BLaER1 (cell line): Measurements from ENCODE around the gene SOCS3.

Experiments
- H3K27ac ChIP-seq: shearing (Covaris generic); formaldehyde crosslinking; 2 replicates; pipeline ENCODE4 v1.8.1; 2022
- H3K27me3 ChIP-seq: shearing (Covaris generic); formaldehyde crosslinking; 2 replicates; pipeline ENCODE4 v1.8.1; 2022
- H3K36me3 ChIP-seq: shearing (Covaris generic); formaldehyde crosslinking; 2 replicates; pipeline ENCODE4 v1.8.1; 2022
- H3K4me1 ChIP-seq: shearing (Covaris generic); formaldehyde crosslinking; 2 replicates; pipeline ENCODE4 v1.8.1; 2022
- H3K4me2 ChIP-seq: shearing (Covaris generic); formaldehyde crosslinking; 2 replicates; pipeline ENCODE4 v1.8.1; 2022
- H3K4me3 ChIP-seq: shearing (Covaris generic); formaldehyde crosslinking; 2 replicates; pipeline ENCODE4 v1.8.1; 2022
- H3K9ac ChIP-seq: shearing (Covaris generic); formaldehyde crosslinking; 2 replicates; pipeline ENCODE4 v1.8.1; 2022
- H3K9me3 ChIP-seq: shearing (Covaris generic); formaldehyde crosslinking; 2 replicates; pipeline ENCODE4 v1.8.1; 2022
- H4K20me1 ChIP-seq: shearing (Covaris generic); formaldehyde crosslinking; 2 replicates; pipeline ENCODE4 v1.8.1; 2022
- Cebpa-rat ChIP-seq: shearing (Covaris generic); IDR thresholded peaks from 2 replicates; pipeline ENCODE4 v1.8.1; 2022

Gene SOCS3

DNA sequence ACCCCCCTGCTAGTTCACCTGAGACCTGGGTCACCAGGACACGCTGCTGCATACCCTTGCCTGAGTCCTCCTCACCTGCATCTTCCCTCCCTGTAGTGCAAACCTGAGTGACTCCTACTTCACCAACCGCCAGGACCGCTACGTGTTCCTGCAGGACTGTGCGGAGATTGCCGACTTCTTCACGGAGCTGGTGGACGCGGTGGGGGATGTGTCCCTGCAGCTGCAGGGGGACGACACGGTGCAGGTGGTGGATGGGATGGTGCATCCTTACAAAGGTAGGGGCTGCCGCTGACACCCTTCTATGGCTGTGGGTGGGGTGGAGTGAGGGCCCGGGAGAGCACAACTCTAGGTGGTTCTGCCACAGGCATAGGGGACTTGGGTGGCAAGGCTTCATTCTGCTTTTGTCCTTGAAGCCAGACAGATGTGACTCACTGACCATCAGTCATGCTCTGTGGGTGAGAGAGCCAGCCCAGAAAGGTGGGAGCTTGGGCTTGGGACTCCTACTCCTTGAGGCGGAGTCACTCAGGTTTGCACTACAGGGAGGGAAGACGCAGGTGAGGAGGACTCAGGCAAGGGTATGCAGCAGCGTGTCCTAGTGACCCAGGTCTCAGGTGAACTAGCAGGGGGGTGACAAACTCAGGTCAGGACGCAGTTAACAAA lies 40.8 kb upstream of the SOCS3 start:
- no peak for TF ChIP-seq Cebpa-rat
- Histone ChIP-seq H4K20me1 (peaks cover 66% of the 10 kb centered on the region), H3K4me3 (no peak overlapping the region), H3K9ac (no peak overlapping the region), H3K27ac (no peak overlapping the region), H3K4me2 (no peak overlapping the region), H3K36me3 (peaks cover 100% of the 10 kb centered on the region), H3K9me3 (no peaks in the 10 kb centered on the region), H3K27me3 (no peaks in the 10 kb centered on the region), H3K4me1 (peaks cover 16% of the 10 kb centered on the region)

DNA sequence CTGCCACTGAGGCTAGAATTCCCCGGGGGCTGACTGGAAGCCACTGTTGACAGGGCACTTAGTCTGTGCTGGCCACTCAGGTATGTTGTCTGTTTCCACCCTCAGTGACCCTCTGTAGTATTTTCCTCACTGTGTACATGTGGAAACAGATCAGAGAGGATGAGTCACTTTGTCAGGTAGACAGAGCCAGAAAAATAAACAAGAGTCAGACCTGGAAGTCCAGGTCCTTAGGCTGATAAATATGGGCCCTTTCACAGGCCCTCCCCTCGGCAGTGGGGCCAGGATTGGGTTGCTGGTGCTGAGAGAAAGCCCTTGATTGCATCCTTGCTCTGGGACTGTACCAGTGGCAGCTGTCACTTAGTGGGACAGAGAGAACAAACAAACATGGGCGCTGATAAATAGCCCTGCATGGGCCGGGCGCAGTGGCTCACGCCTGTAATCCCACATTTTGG lies 39.8 kb upstream of the SOCS3 start:
- peaks cover 100% of the 10 kb centered on the region for H3K36me3 ChIP-seq
- H3K9ac ChIP-seq = no peak overlapping the region
- TF ChIP-seq Cebpa-rat = no peak
- H3K27ac ChIP-seq = no peak overlapping the region
- peaks cover 10% of the 10 kb centered on the region for H3K4me1 ChIP-seq
- H3K4me3 ChIP-seq = no peak overlapping the region
- no peaks in the 10 kb centered on the region for H3K27me3 ChIP-seq
- H3K9me3 ChIP-seq = no peaks in the 10 kb centered on the region
- peaks cover 68% of the 10 kb centered on the region for H4K20me1 ChIP-seq
- no peak overlapping the region for H3K4me2 ChIP-seq

DNA sequence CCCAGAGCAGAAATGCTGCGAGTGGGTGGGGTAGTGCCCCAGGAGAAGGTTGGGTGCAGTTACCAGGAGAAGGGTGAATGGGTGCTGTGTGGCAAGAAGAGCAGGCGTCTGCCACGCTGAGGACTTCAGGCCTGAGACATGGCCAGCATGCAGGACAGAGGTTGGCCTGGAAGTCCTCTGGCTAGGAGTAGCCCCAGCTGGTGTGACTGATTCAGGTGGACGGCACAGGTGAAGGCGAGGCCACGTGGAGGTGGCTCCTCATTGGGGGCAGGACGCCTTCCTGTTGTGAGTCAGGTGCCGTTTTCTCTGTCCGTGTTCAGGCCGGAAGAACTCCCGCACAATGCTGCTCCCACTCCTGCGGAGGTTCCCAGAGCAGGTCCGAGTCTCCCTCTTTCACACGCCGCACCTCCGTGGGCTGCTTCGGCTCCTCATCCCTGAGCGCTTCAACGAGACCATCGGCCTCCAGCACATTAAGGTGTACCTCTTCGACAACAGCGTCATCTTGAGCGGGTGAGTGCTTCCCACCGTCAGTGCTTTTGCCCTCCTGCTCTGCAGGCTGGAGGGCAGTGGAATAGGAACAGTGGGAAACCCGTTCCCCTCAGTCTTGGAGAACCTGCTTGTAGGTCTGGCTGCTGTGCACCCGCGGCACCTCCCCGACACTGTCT lies 39.3 kb upstream of the SOCS3 start:
- H3K4me2 ChIP-seq = no peak overlapping the region
- H3K27me3 ChIP-seq = no peaks in the 10 kb centered on the region
- no peak overlapping the region for H3K27ac ChIP-seq
- no peak for TF ChIP-seq Cebpa-rat
- H3K9ac ChIP-seq = no peak overlapping the region
- peaks cover 73% of the 10 kb centered on the region for H4K20me1 ChIP-seq
- H3K4me1 ChIP-seq = peaks cover 10% of the 10 kb centered on the region
- H3K36me3 ChIP-seq = peaks cover 100% of the 10 kb centered on the region
- no peaks in the 10 kb centered on the region for H3K9me3 ChIP-seq
- H3K4me3 ChIP-seq = no peak overlapping the region

DNA sequence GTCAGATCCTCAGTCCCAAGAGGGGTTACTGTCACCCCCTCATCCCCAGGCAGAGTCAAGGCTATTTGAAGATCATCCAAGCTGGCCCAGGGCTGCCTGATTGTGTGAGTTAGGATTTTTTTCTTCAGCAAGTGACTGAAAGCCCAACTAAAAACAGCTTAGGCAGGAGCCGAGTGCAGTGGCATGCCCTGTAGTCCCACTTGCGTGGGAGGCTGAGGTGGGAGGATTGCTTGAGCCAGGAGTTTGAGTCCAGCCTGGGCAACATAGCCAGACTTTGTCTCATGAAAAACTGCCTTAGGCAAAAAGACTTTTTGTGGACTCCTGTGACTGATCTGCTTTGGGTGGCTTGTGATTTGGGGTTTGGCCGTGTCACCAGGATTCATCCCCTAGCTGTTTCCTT lies 38.5 kb upstream of the SOCS3 start:
- Histone ChIP-seq H3K4me1 (peaks cover 10% of the 10 kb centered on the region), H3K4me2 (no peak overlapping the region), H4K20me1 (peaks cover 81% of the 10 kb centered on the region), H3K36me3 (peaks cover 100% of the 10 kb centered on the region), H3K27me3 (no peaks in the 10 kb centered on the region), H3K27ac (no peak overlapping the region), H3K9me3 (no peaks in the 10 kb centered on the region), H3K9ac (no peak overlapping the region), H3K4me3 (no peak overlapping the region)
- TF ChIP-seq Cebpa-rat = no peak

DNA sequence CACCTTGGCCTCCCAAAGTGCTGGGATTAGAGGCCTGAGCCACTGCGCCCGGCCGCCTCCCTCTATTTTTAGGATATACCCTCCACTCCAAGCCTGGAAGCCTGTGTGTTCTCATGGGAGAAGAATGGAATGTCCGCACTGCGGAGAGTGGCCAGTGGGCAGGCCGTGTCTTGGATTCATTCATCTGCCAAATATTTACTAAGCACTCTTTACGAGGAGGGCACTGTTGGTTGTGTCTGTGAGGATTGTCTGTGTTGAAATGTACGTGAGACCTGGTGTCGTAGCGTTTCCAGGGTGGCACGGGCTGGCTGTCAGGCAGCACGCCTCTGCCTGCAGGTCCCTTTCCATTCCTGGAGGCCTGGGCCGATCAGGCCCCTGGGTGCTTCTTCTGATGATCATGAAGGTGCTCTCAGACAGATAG lies 37.8 kb upstream of the SOCS3 start:
- Histone ChIP-seq H3K4me3 (no peak overlapping the region), H3K4me2 (no peak overlapping the region), H3K36me3 (peaks cover 100% of the 10 kb centered on the region), H4K20me1 (peaks cover 88% of the 10 kb centered on the region), H3K27ac (no peak overlapping the region), H3K9ac (no peak overlapping the region), H3K9me3 (no peaks in the 10 kb centered on the region), H3K4me1 (peaks cover 10% of the 10 kb centered on the region), H3K27me3 (no peaks in the 10 kb centered on the region)
- no peak for TF ChIP-seq Cebpa-rat

DNA sequence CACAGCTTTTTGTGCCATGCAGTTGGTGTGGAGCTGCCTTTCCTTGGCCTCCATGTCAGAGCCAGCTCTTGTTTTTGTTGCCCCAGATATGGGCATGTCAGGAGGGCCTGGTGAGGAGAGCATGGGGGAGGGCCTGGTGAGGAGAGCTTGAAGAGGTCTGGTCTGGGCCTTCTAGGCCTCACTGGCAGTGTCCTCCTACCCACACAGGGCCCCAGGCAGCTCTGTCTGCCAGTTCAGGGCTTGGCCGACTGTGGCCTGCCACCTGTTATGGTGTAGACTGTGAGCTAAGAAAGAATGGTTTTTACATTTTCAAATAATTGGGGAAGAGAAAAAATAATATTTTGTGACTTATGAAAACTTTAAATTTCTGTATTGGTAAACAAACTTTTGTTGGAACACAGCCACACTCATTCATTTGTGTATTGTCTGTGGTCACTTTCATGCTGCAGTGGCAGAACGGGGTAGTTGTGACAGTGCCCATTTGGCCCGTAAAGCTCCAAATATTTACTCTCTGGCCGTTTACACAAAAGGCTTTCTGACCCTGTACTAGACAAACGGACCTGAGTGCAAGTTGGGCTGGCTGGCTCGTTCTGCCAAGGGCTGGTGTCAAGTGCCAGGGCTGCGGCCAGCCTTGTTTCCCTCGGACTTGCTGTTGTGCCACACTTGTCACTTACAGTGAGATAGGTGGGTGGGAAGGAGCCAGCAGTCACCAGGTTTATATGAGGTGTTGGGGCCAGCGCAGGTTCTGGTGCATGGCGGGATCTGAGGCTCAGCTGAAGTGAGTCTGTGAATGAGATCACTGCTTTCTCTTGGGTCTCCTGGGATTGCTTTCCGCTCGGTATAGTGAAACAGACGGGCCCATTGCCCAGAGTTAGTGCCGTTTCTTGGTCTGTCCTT lies 36.8 kb upstream of the SOCS3 start:
- peaks cover 10% of the 10 kb centered on the region for H3K4me1 ChIP-seq
- no peaks in the 10 kb centered on the region for H3K27me3 ChIP-seq
- 0 out of 2 replicates have a peak overlapping the region, but pooled peaks have one; percentile 45 for H3K9ac ChIP-seq
- H3K36me3 ChIP-seq = peaks cover 100% of the 10 kb centered on the region
- no peak overlapping the region for H3K27ac ChIP-seq
- no peak overlapping the region for H3K4me2 ChIP-seq
- H3K9me3 ChIP-seq = no peaks in the 10 kb centered on the region
- no peak for TF ChIP-seq Cebpa-rat
- H3K4me3 ChIP-seq = no peak overlapping the region
- peaks cover 94% of the 10 kb centered on the region for H4K20me1 ChIP-seq

DNA sequence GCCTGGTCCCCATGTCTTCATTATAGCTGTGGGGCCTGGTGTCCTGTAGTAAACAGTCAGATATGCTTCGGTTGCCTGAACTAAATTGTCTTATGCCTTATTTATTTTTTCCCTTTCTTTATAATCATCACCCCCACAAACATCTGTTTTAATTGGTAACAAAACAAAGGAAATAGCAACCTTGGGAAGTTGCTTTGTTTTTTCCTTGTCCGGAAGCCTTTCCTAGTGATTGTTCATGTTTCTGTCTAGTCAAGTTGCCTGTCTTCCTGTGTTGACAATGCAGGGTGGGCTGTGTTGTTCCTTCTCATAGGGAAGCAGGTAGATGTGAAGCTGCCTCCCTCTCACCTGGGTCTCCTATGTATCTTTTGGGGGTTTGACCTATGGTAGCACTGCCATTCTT lies 35.3 kb upstream of the SOCS3 start:
- H3K4me3 ChIP-seq = no peak overlapping the region
- no peaks in the 10 kb centered on the region for H3K9me3 ChIP-seq
- peaks cover 24% of the 10 kb centered on the region for H3K4me1 ChIP-seq
- no peaks in the 10 kb centered on the region for H3K27me3 ChIP-seq
- H3K9ac ChIP-seq = no peak overlapping the region
- no peak overlapping the region for H3K27ac ChIP-seq
- no peak for TF ChIP-seq Cebpa-rat
- peaks cover 98% of the 10 kb centered on the region for H4K20me1 ChIP-seq
- H3K4me2 ChIP-seq = no peak overlapping the region
- peaks cover 99% of the 10 kb centered on the region for H3K36me3 ChIP-seq

DNA sequence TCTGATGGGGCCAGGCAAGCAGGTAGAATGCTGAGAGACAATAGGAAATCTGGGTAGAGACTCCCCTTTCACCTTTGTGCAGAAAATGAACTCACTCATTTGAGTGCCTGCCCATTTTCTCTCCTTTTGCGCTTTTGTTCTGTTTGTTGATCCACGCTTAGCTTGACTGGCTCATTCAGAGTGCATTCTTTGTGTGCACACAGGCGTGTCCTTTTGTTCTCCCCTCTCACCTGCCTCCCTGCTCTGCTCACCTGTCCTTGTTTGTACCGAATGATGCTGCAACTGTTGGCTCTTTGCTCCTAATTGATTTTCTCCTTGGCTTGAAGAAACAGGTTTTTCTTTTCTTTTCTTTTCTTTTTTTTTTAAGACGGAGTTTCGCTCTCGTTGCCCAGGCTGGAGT lies 34.3 kb upstream of the SOCS3 start:
- H3K36me3 ChIP-seq = peaks cover 91% of the 10 kb centered on the region

DNA sequence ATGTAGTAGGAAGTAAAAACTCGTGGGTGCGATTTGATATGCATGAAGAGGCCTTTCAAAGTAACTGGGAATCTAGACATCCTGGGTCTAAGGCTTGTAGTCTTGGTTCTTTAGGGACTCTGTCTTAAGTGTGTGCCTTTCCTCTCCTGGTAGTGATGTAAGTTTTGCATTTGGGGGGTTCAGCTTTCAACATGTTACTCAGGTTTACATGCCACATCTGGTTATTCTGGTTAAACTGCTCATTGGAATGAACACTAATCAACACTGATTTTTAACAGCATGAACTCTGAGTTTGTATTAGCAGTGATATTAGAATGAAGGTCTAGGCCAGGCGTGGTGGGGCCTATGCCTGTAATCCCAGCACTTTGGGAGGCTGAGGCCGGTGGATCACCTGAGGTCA lies 33.7 kb upstream of the SOCS3 start:
- no peaks in the 10 kb centered on the region for H3K27me3 ChIP-seq
- H3K36me3 ChIP-seq = peaks cover 85% of the 10 kb centered on the region
- H3K4me3 ChIP-seq = no peak overlapping the region
- TF ChIP-seq Cebpa-rat = no peak
- no peak overlapping the region for H3K4me2 ChIP-seq
- H4K20me1 ChIP-seq = peaks cover 99% of the 10 kb centered on the region
- H3K9me3 ChIP-seq = no peaks in the 10 kb centered on the region
- no peak overlapping the region for H3K9ac ChIP-seq
- peaks cover 39% of the 10 kb centered on the region for H3K4me1 ChIP-seq
- no peak overlapping the region for H3K27ac ChIP-seq

More for the DNA sequence above, 34.3 kb upstream of the SOCS3 start:
- Histone ChIP-seq H3K4me1 (peaks cover 33% of the 10 kb centered on the region), H4K20me1 (peaks cover 99% of the 10 kb centered on the region), H3K4me2 (no peak overlapping the region), H3K27me3 (no peaks in the 10 kb centered on the region), H3K4me3 (no peak overlapping the region), H3K9ac (no peak overlapping the region), H3K27ac (no peak overlapping the region), H3K9me3 (no peaks in the 10 kb centered on the region)
- no peak for TF ChIP-seq Cebpa-rat

DNA sequence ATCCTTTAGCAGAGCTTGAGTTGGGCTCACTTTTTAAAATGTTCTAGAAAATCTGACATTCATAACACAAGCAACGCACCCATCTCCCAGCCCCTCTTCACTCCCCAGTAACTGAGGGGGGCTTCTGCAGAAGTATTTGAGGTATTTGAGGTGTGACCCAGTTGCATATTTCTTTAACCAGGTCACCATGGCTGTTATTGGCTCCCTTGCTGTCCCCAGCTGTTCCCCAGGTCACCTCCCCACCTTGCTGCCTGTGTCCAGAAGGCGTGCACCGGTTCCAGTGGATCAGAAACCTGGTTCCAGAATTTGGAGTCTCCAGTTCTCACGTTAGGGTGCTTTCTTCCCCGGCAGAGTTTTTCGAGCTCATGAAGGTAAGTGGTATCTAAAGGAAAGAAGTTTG lies 32.4 kb upstream of the SOCS3 start:
- Histone ChIP-seq H3K4me3 (no peak overlapping the region), H3K27me3 (no peaks in the 10 kb centered on the region), H3K27ac (no peak overlapping the region), H3K9me3 (no peaks in the 10 kb centered on the region), H3K36me3 (peaks cover 72% of the 10 kb centered on the region), H3K4me2 (no peak overlapping the region), H3K4me1 (peaks cover 52% of the 10 kb centered on the region), H4K20me1 (peaks cover 99% of the 10 kb centered on the region), H3K9ac (no peak overlapping the region)
- no peak for TF ChIP-seq Cebpa-rat
